Astrocyte (in vitro differentiated cells and primary cell): ENCODE results near the gene GASK1B.

Experiments
- EZH2 ChIP-seq: IDR thresholded peaks from 2 replicates; pipeline ENCODE4 v1.6.1; 2012; ENCODE audit warnings: mild to moderate bottlenecking, low read length, inconsistent platforms; ENCODE audit not compliant: insufficient read depth
- TF ChIP-seq, protein P1 (sequence below): IDR thresholded peaks from 2 replicates; pipeline ENCODE4 v1.5.1; 2011; ENCODE audit warnings: low read depth, mild to moderate bottlenecking, inconsistent platforms, low read length, moderate library complexity; ENCODE audit not compliant: insufficient read depth

DNA sequence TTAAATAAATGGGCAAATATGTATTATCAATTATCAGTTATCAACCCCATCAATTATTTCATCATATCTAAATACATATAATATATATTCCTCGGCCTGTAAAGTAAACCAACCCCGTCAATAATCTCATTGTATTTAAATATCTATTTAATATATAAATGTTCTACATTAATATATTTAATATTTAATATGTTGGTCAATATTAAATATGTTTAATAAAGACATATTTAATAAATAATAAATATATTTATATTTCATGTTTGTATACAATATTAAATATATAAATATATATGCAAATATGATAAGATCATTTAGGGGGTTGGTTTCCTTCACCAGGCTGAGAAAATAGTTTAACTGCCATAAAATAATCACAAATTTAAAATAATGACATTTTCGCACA lies 31.1 kb upstream of the GASK1B start:
- TF ChIP-seq, protein P1, sequence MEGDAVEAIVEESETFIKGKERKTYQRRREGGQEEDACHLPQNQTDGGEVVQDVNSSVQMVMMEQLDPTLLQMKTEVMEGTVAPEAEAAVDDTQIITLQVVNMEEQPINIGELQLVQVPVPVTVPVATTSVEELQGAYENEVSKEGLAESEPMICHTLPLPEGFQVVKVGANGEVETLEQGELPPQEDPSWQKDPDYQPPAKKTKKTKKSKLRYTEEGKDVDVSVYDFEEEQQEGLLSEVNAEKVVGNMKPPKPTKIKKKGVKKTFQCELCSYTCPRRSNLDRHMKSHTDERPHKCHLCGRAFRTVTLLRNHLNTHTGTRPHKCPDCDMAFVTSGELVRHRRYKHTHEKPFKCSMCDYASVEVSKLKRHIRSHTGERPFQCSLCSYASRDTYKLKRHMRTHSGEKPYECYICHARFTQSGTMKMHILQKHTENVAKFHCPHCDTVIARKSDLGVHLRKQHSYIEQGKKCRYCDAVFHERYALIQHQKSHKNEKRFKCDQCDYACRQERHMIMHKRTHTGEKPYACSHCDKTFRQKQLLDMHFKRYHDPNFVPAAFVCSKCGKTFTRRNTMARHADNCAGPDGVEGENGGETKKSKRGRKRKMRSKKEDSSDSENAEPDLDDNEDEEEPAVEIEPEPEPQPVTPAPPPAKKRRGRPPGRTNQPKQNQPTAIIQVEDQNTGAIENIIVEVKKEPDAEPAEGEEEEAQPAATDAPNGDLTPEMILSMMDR, result no peak
- TF ChIP-seq EZH2, result no peak
